GM12878 (cell line): ENCODE data around the gene C3orf22. TPM values are rescaled to one million over a fixed set of nuclear protein-coding genes. Genes with fewer than 3 reads are reported as not detected.

ENCODE experiments used
- ATAC-seq: fragments of 200-7000 bp; cut with Tn5 transposase; 3 replicates; pipeline ENCODE4 v1.9.1; 2020; ENCODE audit warnings: mild to moderate bottlenecking, moderate library complexity
- BruUV-seq: library from RNA; stranded (reverse); fragments of 400-500 nt; replicated peaks from 2 replicates; lab custom pipeline; 2021; lab: Mats Ljungman, UMichigan
- CTCF ChIA-PET: fragments of 300-600 bp; sonication (Branson Sonifier 250); formaldehyde crosslinking; extraction: SDS; loops from one replicate; lab custom pipeline; 2021; ENCODE audit warnings: inconsistent platforms; lab: Yijun Ruan, JAX
- POLR2A ChIA-PET: fragments of 350-600 bp; formaldehyde crosslinking; extraction: SDS; loops from one replicate; lab custom pipeline; 2021; ENCODE audit warnings: inconsistent platforms; lab: Charles Lee
- RAD21 ChIA-PET: fragments of 300-600 bp; sonication (Branson Sonifier 250); formaldehyde crosslinking; loops from one replicate; lab custom pipeline; 2023; ENCODE audit warnings: antibody characterized with exemption; ENCODE audit not compliant: unreplicated experiment; lab: Charles Lee
- SMC1A ChIA-PET: fragments of 300-600 bp; sonication (Branson Sonifier 250); formaldehyde crosslinking; loops from one replicate; lab custom pipeline; 2023; ENCODE audit not compliant: unreplicated experiment, uncharacterized antibody; lab: Charles Lee
- DNase-seq: peaks from one replicate; pipeline ENCODE4 v3.0.0-alpha.2; 2011; ENCODE audit warnings: low read depth, low spot score
- FAIRE-seq: peaks from 3 replicates; lab custom pipeline; 2011; peaks lifted over from hg19 to GRCh38; lab: Jason Lieb, UNC
- H2AFZ ChIP-seq: 2 replicates; pipeline ENCODE4 v1.6.0; 2011; ENCODE audit warnings: low read depth, low read length, control low read depth; ENCODE audit not compliant: control insufficient read depth
- H3K27ac ChIP-seq: 2 replicates; pipeline ENCODE4 v1.5.1; 2011; ENCODE audit warnings: control low read depth; ENCODE audit not compliant: control insufficient read depth, insufficient read depth
- H3K27me3 ChIP-seq, 2 experiments: replicated peaks in 1 of 2; 2 replicates each; pipeline versions ENCODE4 v1.6.0 to v1.6.1; 2011; ENCODE audit warnings: low read length in 1 of 2; ENCODE audit not compliant: control insufficient read depth in 2 of 2, insufficient read depth in 2 of 2
- H3K36me3 ChIP-seq, 2 experiments: 2 replicates each; pipeline ENCODE4 v1.5.1; 2011; ENCODE audit warnings: low read length in 1 of 2; ENCODE audit not compliant: control insufficient read depth in 2 of 2, insufficient read depth in 2 of 2
- H3K4me1 ChIP-seq: 2 replicates; pipeline ENCODE4 v1.6.1; 2011; ENCODE audit warnings: mild to moderate bottlenecking, low read length, moderate library complexity, mixed read lengths; ENCODE audit not compliant: control insufficient read depth, insufficient read depth
- H3K4me2 ChIP-seq: 2 replicates; pipeline ENCODE4 v1.6.0; 2011; ENCODE audit warnings: control low read depth; ENCODE audit not compliant: control insufficient read depth, insufficient read depth
- H3K4me3 ChIP-seq: fragments of 200-600 bp; sonication (generic); 2 replicates; pipeline ENCODE4 v1.5.1; 2016
- H3K79me2 ChIP-seq: 2 replicates; pipeline ENCODE4 v1.6.0; 2011; ENCODE audit warnings: low read length; ENCODE audit not compliant: control insufficient read depth, insufficient read depth
- H3K9ac ChIP-seq: 2 replicates; pipeline ENCODE4 v1.8.0; 2011; ENCODE audit warnings: low read length, control low read depth, mixed read lengths; ENCODE audit not compliant: control insufficient read depth, insufficient read depth
- H3K9me3 ChIP-seq: replicated peaks from 3 replicates; pipeline ENCODE4 v1.5.1; 2011; ENCODE audit warnings: mild to moderate bottlenecking, low read length; ENCODE audit not compliant: control insufficient read depth, insufficient read depth
- H4K20me1 ChIP-seq: 2 replicates; pipeline ENCODE4 v1.6.0; 2011; ENCODE audit not compliant: control insufficient read depth, insufficient read depth
- CBFB ChIP-seq: IDR thresholded peaks from 2 replicates; pipeline ENCODE4 v1.6.1; 2016; ENCODE audit warnings: antibody characterized with exemption, low read depth
- CHD2 ChIP-seq: IDR thresholded peaks from 2 replicates; pipeline ENCODE4 v1.6.1; 2011; ENCODE audit warnings: low read depth, low read length, improper control_type of control experiment, borderline replicate concordance
- CUX1 ChIP-seq: IDR thresholded peaks from 2 replicates; pipeline ENCODE4 v1.6.1; 2012; ENCODE audit warnings: improper control_type of control experiment, low read depth, low read length; ENCODE audit not compliant: insufficient replicate concordance
- MLLT1 ChIP-seq: fragments of 450-650 bp; IDR thresholded peaks from 2 replicates; pipeline ENCODE4 v1.6.1; 2016; ENCODE audit warnings: mild to moderate bottlenecking
- MTA2 ChIP-seq: fragments of 450-650 bp; IDR thresholded peaks from 2 replicates; pipeline ENCODE4 v1.6.1; 2016; ENCODE audit warnings: low read depth, mild to moderate bottlenecking, moderate library complexity
- MYC ChIP-seq: IDR thresholded peaks from 2 replicates; pipeline ENCODE4 v1.6.1; 2011; ENCODE audit warnings: mild to moderate bottlenecking, low read length, moderate library complexity, inconsistent platforms; ENCODE audit not compliant: insufficient read depth, insufficient replicate concordance, insufficient read length, severe bottlenecking
- NFYA ChIP-seq: IDR thresholded peaks from 2 replicates; pipeline ENCODE4 v1.6.1; 2011; ENCODE audit warnings: low read depth, mild to moderate bottlenecking, low read length, improper control_type of control experiment, borderline replicate concordance
- PAX8 ChIP-seq: fragments of 450-650 bp; IDR thresholded peaks from 2 replicates; pipeline ENCODE4 v1.6.1; 2017; ENCODE audit warnings: mild to moderate bottlenecking, moderate library complexity
- REST ChIP-seq: IDR thresholded peaks from 2 replicates; pipeline ENCODE4 v1.6.1; 2012; ENCODE audit warnings: mild to moderate bottlenecking, low read depth, low read length
- STAT3 ChIP-seq: IDR thresholded peaks from 2 replicates; pipeline ENCODE4 v1.6.1; 2011; ENCODE audit warnings: low read depth, low read length, improper control_type of control experiment
- TAF1 ChIP-seq: IDR thresholded peaks from 2 replicates; pipeline ENCODE4 v1.6.1; 2011; ENCODE audit warnings: mild to moderate bottlenecking, low read depth, low read length, borderline replicate concordance
- ZNF622 ChIP-seq: fragments of 450-650 bp; IDR thresholded peaks from 2 replicates; pipeline ENCODE4 v1.6.1; 2017; ENCODE audit warnings: mild to moderate bottlenecking, inconsistent platforms
- WGBS: methylation state at CpG from one replicate; pipeline ENCODE4 v1.1.6; 2016; ENCODE audit warnings: low lambda C conversion rate; ENCODE audit not compliant: insufficient replicate concordance, insufficient coverage; ENCODE audit errors: missing lambda C conversion rate; 5-methylcytosine and 5-hydroxymethylcytosine counted together
- in situ Hi-C: fragments of 300-500 bp; cut with MboI; formaldehyde crosslinking; loops from 9 replicates; pipeline ENCODE4 v1.14.3; 2018; ENCODE audit warnings: mixed read lengths
- intact Hi-C: fragments of 100-400 bp; cut with micrococcal nuclease; formaldehyde crosslinking; loops from one replicate; pipeline ENCODE4 v1.14.2; 2022; ENCODE audit not compliant: unreplicated experiment
- polyA plus RNA-seq, 11 experiments: library from polyadenylated mRNA; depleted of rRNA in 4 of 11; unstranded in 6 of 11; stranded (reverse) in 5 of 11; fragments of >200 nt; fragmentation: Nextera tagmentation in 4 of 11; fragmentation: Illumina TruSeq in 1 of 11; extraction: Ambion mirVana in 4 of 11; extraction: Trizol in 1 of 11; gene quantifications; 1 replicate in 1 of 11; 2 replicates in 10 of 11; pipeline versions ENCODE4 v1.2.1 to v1.2.3, GENCODE V29; 2011 to 2016; ENCODE audit warnings: inconsistent platforms in 2 of 11, missing spikeins in 2 of 11, low read depth in 1 of 11
- total RNA-seq, 4 experiments: library from RNA; depleted of rRNA in 3 of 4; stranded (reverse); fragments of >200 nt in 3 of 4; fragmentation: Illumina TruSeq in 1 of 4; extraction: Trizol in 1 of 4; gene quantifications; 2 replicates each; pipeline versions ENCODE4 v1.2.1 to v1.2.3, GENCODE V29; 2013 to 2021

Gene C3orf22
- total and polyA plus RNA-seq, 10 of the 15 experiments (the other 5 are each of a cell fraction or from before 2014, with no cell fraction given): not detected

GRCh38 chr3:126541628-126542339 is 16.9 kb downstream of the C3orf22 start:
- no peak for ATAC-seq
- Histone ChIP-seq H3K9me3 (no peaks in the 10 kb centered on the region), H3K79me2 (no peaks in the 10 kb centered on the region), H3K4me1 (no peaks in the 10 kb centered on the region), H3K27ac (no peak overlapping the region), H2AFZ (no peak overlapping the region), H3K27me3 (peaks cover 0 to 6% of the 10 kb centered on the region in 2 experiments; a peak in 2 of 4 replicates), H3K4me2 (no peak overlapping the region), H3K4me3 (no peak overlapping the region), H3K9ac (no peak overlapping the region), H3K36me3 (no peaks in the 10 kb centered on the region), H4K20me1 (no peaks in the 10 kb centered on the region)
- ChIA-PET RAD21 (no interaction called here), SMC1A (no interaction called here), CTCF (no interaction called here), POLR2A (no interaction called here)
- intact Hi-C loops (no loop called here), in situ Hi-C loops (no loop called here)
- no peak for FAIRE-seq
- no TSS peak for BruUV-seq
- DNase-seq: no peak
- 94% methylated on average over 87 of the region's 101 CpGs for WGBS
- TF ChIP-seq STAT3 (no peak), MTA2 (no peak), MYC (no peak), MLLT1 (no peak), NFYA (no peak), CBFB (no peak), CUX1 (no peak), PAX8 (no peak), REST (no peak), TAF1 (no peak), CHD2 (no peak), ZNF622 (no peak)
